Activated T-cell treated with anti-CD3 and anti-CD28 coated beads, Interleukin-2, amount 50 U/mL, for 1 hour (primary cell): ENCODE data around the gene CHRDL2.
"Not testable (repeated sequence)": the region's sequence is repeated elsewhere in the genome, so short reads cannot be mapped to it uniquely, and the experiment has no call there.

Experiments
- DNase-seq: peaks from one replicate; pipeline ENCODE4 v3.0.0-alpha.2; 2020

Gene CHRDL2

GRCh38 chr11:74731301-74732094 is at the start of gene CHRDL2:
CHRDL2 (minus strand) TSS chr11:74731426; CDS start chr11:74730888, 538 bp downstream.
- no peak for DNase-seq

GRCh38 chr11:74780248-74781005 is 49.2 kb upstream of the CHRDL2 start:
- DNase-seq = no peak

- no peak for DNase-seq
These were observed 47.4 kb upstream of the CHRDL2 start for GRCh38 chr11:74778581-74778980.

GRCh38 chr11:74777877-74778276 is 46.7 kb upstream of the CHRDL2 start:
- no peak for DNase-seq

- DNase-seq = no peak
These were observed 45.8 kb upstream of the CHRDL2 start for GRCh38 chr11:74777038-74777437.

- no peak for DNase-seq
These were observed 45.3 kb upstream of the CHRDL2 start for GRCh38 chr11:74776546-74776945.

GRCh38 chr11:74775762-74776161 is 44.5 kb upstream of the CHRDL2 start:
- no peak for DNase-seq

GRCh38 chr11:74773476-74773875 is 42.2 kb upstream of the CHRDL2 start:
- no peak for DNase-seq

GRCh38 chr11:74771139-74771538 is 39.9 kb upstream of the CHRDL2 start:
- DNase-seq = no peak

- no peak for DNase-seq
These were observed 39.2 kb upstream of the CHRDL2 start for GRCh38 chr11:74770456-74770855.

- no peak for DNase-seq
These were observed 38.0 kb upstream of the CHRDL2 start for GRCh38 chr11:74769055-74769707.

- DNase-seq = not testable (repeated sequence)
These were observed 37.0 kb upstream of the CHRDL2 start for GRCh38 chr11:74768172-74768651.

GRCh38 chr11:74766905-74767304 is 35.7 kb upstream of the CHRDL2 start:
- no peak for DNase-seq

- DNase-seq = no peak
These were observed 25.3 kb upstream of the CHRDL2 start for GRCh38 chr11:74756571-74756970.

GRCh38 chr11:74755395-74755995 is 24.3 kb upstream of the CHRDL2 start:
- no peak for DNase-seq

- no peak for DNase-seq
These were observed 23.5 kb upstream of the CHRDL2 start for GRCh38 chr11:74754507-74755252.

GRCh38 chr11:74751303-74751702 is 20.1 kb upstream of the CHRDL2 start:
- DNase-seq = no peak

GRCh38 chr11:74750598-74750997 is 19.4 kb upstream of the CHRDL2 start:
- DNase-seq = not testable (repeated sequence)

- no peak for DNase-seq
These were observed 18.7 kb upstream of the CHRDL2 start for GRCh38 chr11:74749965-74750296.

- DNase-seq = peak; percentile 69
These were observed 18.1 kb upstream of the CHRDL2 start for GRCh38 chr11:74749127-74749964.
